H1 (cell line): Measurements from ENCODE around the gene GIGYF2. TPM values are rescaled to one million over a fixed set of nuclear protein-coding genes. Genes with fewer than 3 reads are reported as not detected.

Source experiments
- CTCF ChIA-PET: fragments of 300-600 bp; sonication (Branson Sonifier 250); formaldehyde crosslinking; loops from one replicate; lab custom pipeline; 2021; ENCODE audit not compliant: partially characterized antibody; lab: Charles Lee
- POLR2A ChIA-PET: fragments of 300-600 bp; sonication (Branson Sonifier 250); formaldehyde crosslinking; loops from one replicate; lab custom pipeline; 2021; ENCODE audit warnings: inconsistent platforms; ENCODE audit not compliant: partially characterized antibody; lab: Charles Lee
- DNase-seq, 2 experiments: peaks; one replicate each; pipeline versions ENCODE4 v3.0.0 to v3.0.0-alpha.2; 2010 to 2022; ENCODE audit warnings: low spot score in 2 of 2, low read depth in 1 of 2, mixed read lengths in 1 of 2
- FAIRE-seq: peaks from 2 replicates; lab custom pipeline; 2011; peaks lifted over from hg19 to GRCh38; lab: Jason Lieb, UNC
- H2AFZ ChIP-seq: 2 replicates; pipeline ENCODE4 v1.8.1; 2012; ENCODE audit warnings: low read length, inconsistent platforms
- H2AK5ac ChIP-seq: 2 replicates; pipeline ENCODE4 v1.6.1; 2013; ENCODE audit warnings: low read depth, low read length
- H2BK120ac ChIP-seq: replicated peaks from 2 replicates; pipeline ENCODE3; 2013; ENCODE audit warnings: low read depth, low read length, inconsistent platforms
- H2BK12ac ChIP-seq: 2 replicates; pipeline ENCODE4 v1.6.1; 2013; ENCODE audit warnings: low read depth, low read length
- H2BK15ac ChIP-seq: 2 replicates; pipeline ENCODE4 v1.6.1; 2013; ENCODE audit warnings: low read length
- H2BK20ac ChIP-seq: 2 replicates; pipeline ENCODE4 v1.6.1; 2013; ENCODE audit warnings: low read length
- H2BK5ac ChIP-seq: 2 replicates; pipeline ENCODE4 v1.6.1; 2013; ENCODE audit warnings: low read depth, low read length
- H3K14ac ChIP-seq: 2 replicates; pipeline ENCODE4 v1.6.1; 2013; ENCODE audit warnings: inconsistent platforms; ENCODE audit not compliant: insufficient read length
- H3K18ac ChIP-seq: 2 replicates; pipeline ENCODE4 v1.6.1; 2013; ENCODE audit warnings: low read length; ENCODE audit errors: extremely low read depth
- H3K23ac ChIP-seq: 2 replicates; pipeline ENCODE4 v1.6.1; 2013; ENCODE audit warnings: inconsistent platforms; ENCODE audit not compliant: insufficient read length
- H3K23me2 ChIP-seq: 2 replicates; pipeline ENCODE4 v1.6.1; 2013; ENCODE audit warnings: low read depth, low read length
- H3K27ac ChIP-seq: 2 replicates; pipeline ENCODE4 v1.6.1; 2011; ENCODE audit warnings: low read depth, low read length, inconsistent platforms
- H3K27me3 ChIP-seq, 4 experiments: replicated peaks in 1 of 4; 1 replicate in 1 of 4; 2 replicates in 3 of 4; pipeline versions ENCODE4 v1.6.1 to v1.8.1; 2011 to 2013; ENCODE audit warnings: low read length in 3 of 4, mild to moderate bottlenecking in 3 of 4, inconsistent platforms in 2 of 4, mixed read lengths in 2 of 4, moderate library complexity in 1 of 4; ENCODE audit not compliant: control insufficient read depth in 3 of 4, insufficient read depth in 3 of 4; ENCODE audit errors: extremely low read depth in 1 of 4
- H3K36me3 ChIP-seq, 4 experiments: 2 replicates each; pipeline versions ENCODE4 v1.6.1 to v1.8.1; 2011 to 2013; ENCODE audit warnings: mild to moderate bottlenecking in 4 of 4, low read length in 3 of 4, moderate library complexity in 2 of 4, control low read depth in 1 of 4, inconsistent platforms in 1 of 4; ENCODE audit not compliant: insufficient read depth in 4 of 4, control insufficient read depth in 2 of 4
- H3K4ac ChIP-seq: replicated peaks from 2 replicates; pipeline ENCODE3; 2013; ENCODE audit warnings: low read length, low read depth, mixed read lengths, inconsistent platforms; ENCODE audit not compliant: insufficient read length
- H3K4me1 ChIP-seq, 4 experiments: replicated peaks in 1 of 4; 1 replicate in 1 of 4; 2 replicates in 3 of 4; pipeline versions ENCODE4 v1.6.1 to v1.8.1; 2011 to 2013; ENCODE audit warnings: low read length in 3 of 4, inconsistent platforms in 2 of 4, mixed read lengths in 1 of 4; ENCODE audit not compliant: insufficient read depth in 4 of 4, control insufficient read depth in 3 of 4
- H3K4me2 ChIP-seq, 2 experiments: 2 replicates each; pipeline versions ENCODE4 v1.6.1 to v1.8.1; 2011 to 2013; ENCODE audit warnings: low read depth in 2 of 2, low read length in 2 of 2, control low read depth in 1 of 2, inconsistent platforms in 1 of 2, mild to moderate bottlenecking in 1 of 2; ENCODE audit not compliant: insufficient read depth in 1 of 2
- H3K4me3 ChIP-seq, 4 experiments: fragments of 200-600, 300-600 bp in 1 of 4; sonication (generic), shearing (Covaris generic), sonication (Bioruptor Twin) in 1 of 4; 2 replicates each; pipeline versions ENCODE4 v1.5.1 to v1.8.1; 2011 to 2016; ENCODE audit warnings: low read length in 4 of 4, low read depth in 3 of 4, control low read depth in 2 of 4, inconsistent platforms in 2 of 4, mild to moderate bottlenecking in 2 of 4, mixed read lengths in 1 of 4, moderate library complexity in 1 of 4; ENCODE audit not compliant: insufficient read depth in 2 of 4; ENCODE audit errors: extremely low read depth in 1 of 4
- H3K56ac ChIP-seq: replicated peaks from 2 replicates; pipeline ENCODE3; 2013; ENCODE audit warnings: low read depth, mild to moderate bottlenecking, mixed read lengths, low read length, inconsistent platforms; ENCODE audit not compliant: insufficient read length
- H3K79me1 ChIP-seq: 2 replicates; pipeline ENCODE4 v1.6.1; 2013; ENCODE audit warnings: low read depth, low read length, control low read depth
- H3K79me2 ChIP-seq, 2 experiments: 2 replicates each; pipeline versions ENCODE4 v1.6.1 to v1.8.1; 2012 to 2013; ENCODE audit warnings: low read length in 2 of 2, mild to moderate bottlenecking in 2 of 2, inconsistent platforms in 1 of 2; ENCODE audit not compliant: insufficient read depth in 2 of 2, control insufficient read depth in 1 of 2
- H3K9ac ChIP-seq, 4 experiments: replicated peaks in 1 of 4; 1 replicate in 1 of 4; 2 replicates in 3 of 4; pipeline versions ENCODE4 v1.6.1 to v1.8.1; 2011 to 2013; ENCODE audit warnings: low read depth in 3 of 4, low read length in 3 of 4, control low read depth in 2 of 4, mild to moderate bottlenecking in 2 of 4, moderate library complexity in 2 of 4, inconsistent platforms in 1 of 4; ENCODE audit errors: extremely low read depth in 1 of 4
- H3K9me3 ChIP-seq, 2 experiments: 2 replicates each; pipeline versions ENCODE4 v1.6.1 to v1.8.1; 2012 to 2013; ENCODE audit warnings: mild to moderate bottlenecking in 2 of 2, moderate library complexity in 2 of 2, control low read depth in 1 of 2, inconsistent platforms in 1 of 2, low read depth in 1 of 2, low read length in 1 of 2, mixed read lengths in 1 of 2; ENCODE audit not compliant: insufficient read depth in 2 of 2
- H4K20me1 ChIP-seq, 2 experiments: replicated peaks in 1 of 2; 2 replicates each; pipeline versions ENCODE3 to v1.8.1; 2011 to 2013; ENCODE audit warnings: inconsistent platforms in 2 of 2, low read length in 2 of 2, mild to moderate bottlenecking in 1 of 2; ENCODE audit not compliant: insufficient read depth in 2 of 2, control insufficient read depth in 1 of 2
- H4K5ac ChIP-seq: 2 replicates; pipeline ENCODE4 v1.6.1; 2013; ENCODE audit warnings: low read length, low read depth, mixed read lengths, inconsistent platforms; ENCODE audit not compliant: insufficient read length
- H4K8ac ChIP-seq: 2 replicates; pipeline ENCODE4 v1.8.0; 2013; ENCODE audit warnings: mild to moderate bottlenecking, moderate library complexity, low read length, inconsistent platforms; ENCODE audit not compliant: insufficient read depth; ENCODE audit errors: extremely low read depth
- H4K91ac ChIP-seq: replicated peaks from 2 replicates; pipeline ENCODE3; 2013; ENCODE audit warnings: low read length, mixed read lengths, inconsistent platforms; ENCODE audit not compliant: insufficient read length
- BRCA1 ChIP-seq: IDR thresholded peaks from 2 replicates; pipeline ENCODE4 v1.6.1; 2012; ENCODE audit warnings: low read depth, low read length, improper control_type of control experiment
- EGR1 ChIP-seq: IDR thresholded peaks from 2 replicates; pipeline ENCODE4 v1.6.1; 2011; ENCODE audit warnings: low read depth, low read length, borderline replicate concordance
- FOSL1 ChIP-seq: IDR thresholded peaks from 2 replicates; pipeline ENCODE4 v1.6.1; 2011; ENCODE audit warnings: mild to moderate bottlenecking, low read depth, low read length, moderate library complexity; ENCODE audit not compliant: insufficient read depth
- HDAC6 ChIP-seq: IDR thresholded peaks from one replicate; pipeline ENCODE4 v1.7.1; 2012; ENCODE audit warnings: low read depth, mild to moderate bottlenecking, inconsistent platforms, low read length, moderate library complexity
- NRF1 ChIP-seq: IDR thresholded peaks from 2 replicates; pipeline ENCODE4 v1.6.1; 2011; ENCODE audit warnings: mild to moderate bottlenecking, low read depth, low read length, improper control_type of control experiment
- POU5F1 ChIP-seq: IDR thresholded peaks from 2 replicates; pipeline ENCODE4 v1.6.1; 2011; ENCODE audit warnings: low read depth, mild to moderate bottlenecking, low read length, moderate library complexity
- RBBP5 ChIP-seq: IDR thresholded peaks from 2 replicates; pipeline ENCODE4 v1.7.1; 2012; ENCODE audit warnings: low read depth, mild to moderate bottlenecking, inconsistent platforms, low read length, moderate library complexity, borderline replicate concordance
- SIX5 ChIP-seq: IDR thresholded peaks from 2 replicates; pipeline ENCODE4 v1.6.1; 2011; ENCODE audit warnings: mild to moderate bottlenecking, low read depth, low read length
- SP1 ChIP-seq: IDR thresholded peaks from 2 replicates; pipeline ENCODE4 v1.6.1; 2011; ENCODE audit warnings: low read depth, low read length
- SP2 ChIP-seq: IDR thresholded peaks from 2 replicates; pipeline ENCODE4 v1.6.1; 2012; ENCODE audit warnings: mild to moderate bottlenecking, low read length, inconsistent platforms
- TBP ChIP-seq: IDR thresholded peaks from 2 replicates; pipeline ENCODE4 v1.6.1; 2011; ENCODE audit warnings: low read depth, low read length, improper control_type of control experiment
- TCF12 ChIP-seq: IDR thresholded peaks from 2 replicates; pipeline ENCODE4 v1.6.1; 2011; ENCODE audit warnings: low read depth, mild to moderate bottlenecking, low read length
- WGBS, 2 experiments: shearing (Covaris generic) in 1 of 2; methylation state at CpG; one replicate each; pipeline versions ENCODE4 v1.1.6 to v1.1.7; 2013 to 2015; ENCODE audit warnings: low lambda C conversion rate in 2 of 2, mixed read lengths in 2 of 2, inconsistent platforms in 1 of 2, low coverage in 1 of 2, missing lambda C conversion rate in 1 of 2; ENCODE audit not compliant: insufficient replicate concordance in 2 of 2, insufficient coverage in 1 of 2, insufficient read length in 1 of 2; ENCODE audit errors: extremely low coverage in 1 of 2, missing lambda C conversion rate in 1 of 2; 5-methylcytosine and 5-hydroxymethylcytosine counted together
- polyA plus RNA-seq, 7 experiments: library from polyadenylated mRNA; depleted of rRNA in 3 of 7; stranded (reverse) in 5 of 7; unstranded in 2 of 7; fragments of >200 nt in 5 of 7; fragments of 200-250 nt in 2 of 7; gene quantifications; 1 replicate in 5 of 7; 2 replicates in 1 of 7; 4 replicates in 1 of 7; pipeline versions ENCODE4 v1.2.1 to v1.2.3, GENCODE V29; 2011 to 2013; ENCODE audit warnings: missing spikeins in 2 of 7, mixed read lengths in 2 of 7
- total RNA-seq: library from RNA; stranded (reverse); fragmentation: NEBNext Ultra II Directional; extraction: Animal tissue kit (Norgen Biotek cat#: 25700); gene quantifications from 2 replicates; pipeline ENCODE4 v1.2.1, GENCODE V29; 2021
- TF ChIP-seq, protein P1 (sequence below), 3 experiments: IDR thresholded peaks; 1 replicate in 2 of 3; 2 replicates in 1 of 3; pipeline versions ENCODE4 v1.5.1 to v1.6.1; 2011; ENCODE audit warnings: low read length in 3 of 3, mild to moderate bottlenecking in 3 of 3, inconsistent platforms in 2 of 3, low read depth in 1 of 3, moderate library complexity in 1 of 3; ENCODE audit not compliant: insufficient read depth in 1 of 3; ENCODE audit errors: control extremely low read depth in 1 of 3

Gene GIGYF2
- total and polyA plus RNA-seq, 2 of the 8 experiments (the other 6 are each of a cell fraction or from before 2014, with no cell fraction given): 22.3 to 62.0 TPM

DNA sequence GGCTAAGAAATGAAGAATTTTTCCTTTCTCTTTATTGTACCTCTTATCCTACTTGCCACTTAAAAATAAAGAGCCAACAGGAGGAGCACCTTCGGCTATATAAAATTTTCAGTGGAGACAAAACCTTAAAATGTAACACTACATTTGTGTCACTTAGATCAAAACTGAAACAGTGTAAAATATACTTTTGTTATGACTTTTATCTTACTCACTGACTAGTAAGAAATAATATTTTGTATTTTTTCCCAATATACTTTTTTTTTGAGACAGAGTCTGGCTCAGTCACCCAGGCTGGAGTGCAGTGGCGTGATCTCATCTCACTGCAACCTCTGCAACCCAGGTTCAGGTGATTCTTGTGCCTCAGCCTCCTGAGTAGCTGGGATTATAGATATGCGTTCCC is 50.9 kb downstream of the GIGYF2 start:
- Histone ChIP-seq H3K9me3 (no peaks in the 10 kb centered on the region), H3K14ac (no peak overlapping the region), H3K23ac (no peak overlapping the region), H2BK12ac (no peak overlapping the region), H2BK20ac (no peak overlapping the region), H4K8ac (no peak overlapping the region), H2BK15ac (no peak overlapping the region), H2AK5ac (no peak overlapping the region), H3K4me3 (no peak overlapping the region), H2BK5ac (no peak overlapping the region), H2BK120ac (no peak overlapping the region), H3K4ac (no peak overlapping the region), H3K36me3 (peaks cover 2 to 53% (median 16%) of the 10 kb centered on the region in 4 experiments; a peak in 5 of 8 replicates), H4K91ac (no peak overlapping the region), H3K79me2 (no peaks in the 10 kb centered on the region; a peak in 1 of 4 replicates), H2AFZ (no peak overlapping the region), H3K9ac (no peak overlapping the region), H3K79me1 (no peaks in the 10 kb centered on the region), H3K27me3 (no peaks in the 10 kb centered on the region), H3K27ac (no peak overlapping the region), H3K4me1 (no peaks in the 10 kb centered on the region), H3K23me2 (peaks cover 2% of the 10 kb centered on the region; the same call in 1 of the 2 replicates), H4K5ac (no peak overlapping the region), H3K4me2 (no peak overlapping the region), H4K20me1 (peaks cover 0 to 2% of the 10 kb centered on the region in 2 experiments), H3K56ac (no peak overlapping the region), H3K18ac (no peak overlapping the region)
- ChIA-PET CTCF (interaction anchor here (0.6 kb wide), 1 partner anchor 10 kb away, joined by 4 read pairs; no protein-coding TSS in a partner anchor), POLR2A (no interaction called here)
- DNase-seq: no peak
- no peak for FAIRE-seq
- WGBS, 2 experiments: 88% methylated on average over 3 of the region's 3 CpGs; no CpG with 5 or more reads in 1 of the 2 experiments
- TF ChIP-seq RBBP5 (no peak), EGR1 (no peak), TCF12 (no peak), SP1 (no peak), POU5F1 (no peak), NRF1 (no peak), BRCA1 (no peak), SP2 (no peak), SIX5 (no peak), HDAC6 (no peak), FOSL1 (no peak), TBP (no peak)
- TF ChIP-seq, protein P1, sequence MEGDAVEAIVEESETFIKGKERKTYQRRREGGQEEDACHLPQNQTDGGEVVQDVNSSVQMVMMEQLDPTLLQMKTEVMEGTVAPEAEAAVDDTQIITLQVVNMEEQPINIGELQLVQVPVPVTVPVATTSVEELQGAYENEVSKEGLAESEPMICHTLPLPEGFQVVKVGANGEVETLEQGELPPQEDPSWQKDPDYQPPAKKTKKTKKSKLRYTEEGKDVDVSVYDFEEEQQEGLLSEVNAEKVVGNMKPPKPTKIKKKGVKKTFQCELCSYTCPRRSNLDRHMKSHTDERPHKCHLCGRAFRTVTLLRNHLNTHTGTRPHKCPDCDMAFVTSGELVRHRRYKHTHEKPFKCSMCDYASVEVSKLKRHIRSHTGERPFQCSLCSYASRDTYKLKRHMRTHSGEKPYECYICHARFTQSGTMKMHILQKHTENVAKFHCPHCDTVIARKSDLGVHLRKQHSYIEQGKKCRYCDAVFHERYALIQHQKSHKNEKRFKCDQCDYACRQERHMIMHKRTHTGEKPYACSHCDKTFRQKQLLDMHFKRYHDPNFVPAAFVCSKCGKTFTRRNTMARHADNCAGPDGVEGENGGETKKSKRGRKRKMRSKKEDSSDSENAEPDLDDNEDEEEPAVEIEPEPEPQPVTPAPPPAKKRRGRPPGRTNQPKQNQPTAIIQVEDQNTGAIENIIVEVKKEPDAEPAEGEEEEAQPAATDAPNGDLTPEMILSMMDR (IDR thresholded peaks at IDR 0.05; ENCODE audit: control extremely low read depth in 1 of 3, insufficient read depth in 1 of 3, low read depth in 1 of 3, low read length in 3 of 3): no peak
